GM23338 (cell line): ENCODE results near the gene TUBB.
"Not testable (repeated sequence)": the region's sequence is repeated elsewhere in the genome, so short reads cannot be mapped to it uniquely, and the experiment has no call there.

ENCODE experiments used
- EZH2 ChIP-seq: fragments of 200-600 bp; sonication (generic); IDR thresholded peaks from one replicate; pipeline ENCODE4 v1.8.0; 2017; ENCODE audit warnings: antibody characterized with exemption, mild to moderate bottlenecking, low read depth; ENCODE audit not compliant: unreplicated experiment
- EZH2phosphoT487 ChIP-seq: fragments of 200-600 bp; sonication (generic); IDR thresholded peaks from one replicate; pipeline ENCODE4 v1.8.1; 2018; ENCODE audit warnings: antibody characterized with exemption; ENCODE audit not compliant: unreplicated experiment
- NANOG ChIP-seq: IDR thresholded peaks from 2 replicates; pipeline ENCODE4 v1.6.1; 2016; ENCODE audit warnings: antibody characterized with exemption, borderline replicate concordance
- POLR2AphosphoS5 ChIP-seq: IDR thresholded peaks from 2 replicates; pipeline ENCODE4 v1.6.1; 2016; ENCODE audit warnings: antibody characterized with exemption, low read depth
- TF ChIP-seq, protein P1 (sequence below), 2 experiments: fragments of 200-600 bp in 1 of 2; sonication (generic) in 1 of 2; conservative IDR thresholded peaks; 2 replicates each; pipeline versions ENCODE4 v1.5.1 to v1.6.1; 2016 to 2017; ENCODE audit warnings: antibody characterized with exemption in 2 of 2, low read depth in 2 of 2, mild to moderate bottlenecking in 2 of 2, moderate library complexity in 1 of 2
- TF ChIP-seq, protein P2 (sequence below): fragments of 250-450 bp; sonication (Bioruptor Pico); IDR thresholded peaks from 2 replicates; pipeline ENCODE4 v1.5.0; 2020; ENCODE audit warnings: mild to moderate bottlenecking, moderate library complexity
- TF ChIP-seq, protein P3 (sequence below): IDR thresholded peaks from one replicate; pipeline ENCODE4 v1.6.1; 2018; ENCODE audit warnings: antibody characterized with exemption; ENCODE audit not compliant: unreplicated experiment

DNA sequence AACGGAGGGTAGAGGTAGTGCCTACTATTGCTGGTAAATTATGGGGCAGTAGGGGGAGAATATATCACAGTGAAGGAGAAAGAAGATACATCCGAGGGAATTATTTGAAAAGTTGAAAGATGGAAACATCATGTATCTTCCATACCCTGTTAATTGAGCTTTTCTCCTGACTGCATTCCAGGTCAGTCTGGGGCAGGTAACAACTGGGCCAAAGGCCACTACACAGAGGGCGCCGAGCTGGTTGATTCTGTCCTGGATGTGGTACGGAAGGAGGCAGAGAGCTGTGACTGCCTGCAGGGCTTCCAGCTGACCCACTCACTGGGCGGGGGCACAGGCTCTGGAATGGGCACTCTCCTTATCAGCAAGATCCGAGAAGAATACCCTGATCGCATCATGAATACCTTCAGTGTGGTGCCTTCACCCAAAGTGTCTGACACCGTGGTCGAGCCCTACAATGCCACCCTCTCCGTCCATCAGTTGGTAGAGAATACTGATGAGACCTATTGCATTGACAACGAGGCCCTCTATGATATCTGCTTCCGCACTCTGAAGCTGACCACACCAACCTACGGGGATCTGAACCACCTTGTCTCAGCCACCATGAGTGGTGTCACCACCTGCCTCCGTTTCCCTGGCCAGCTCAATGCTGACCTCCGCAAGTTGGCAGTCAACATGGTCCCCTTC is 3.1 kb downstream of the TUBB start:
- TF ChIP-seq EZH2phosphoT487, NANOG, POLR2AphosphoS5, EZH2: not testable (repeated sequence)
- TF ChIP-seq, protein P1, sequence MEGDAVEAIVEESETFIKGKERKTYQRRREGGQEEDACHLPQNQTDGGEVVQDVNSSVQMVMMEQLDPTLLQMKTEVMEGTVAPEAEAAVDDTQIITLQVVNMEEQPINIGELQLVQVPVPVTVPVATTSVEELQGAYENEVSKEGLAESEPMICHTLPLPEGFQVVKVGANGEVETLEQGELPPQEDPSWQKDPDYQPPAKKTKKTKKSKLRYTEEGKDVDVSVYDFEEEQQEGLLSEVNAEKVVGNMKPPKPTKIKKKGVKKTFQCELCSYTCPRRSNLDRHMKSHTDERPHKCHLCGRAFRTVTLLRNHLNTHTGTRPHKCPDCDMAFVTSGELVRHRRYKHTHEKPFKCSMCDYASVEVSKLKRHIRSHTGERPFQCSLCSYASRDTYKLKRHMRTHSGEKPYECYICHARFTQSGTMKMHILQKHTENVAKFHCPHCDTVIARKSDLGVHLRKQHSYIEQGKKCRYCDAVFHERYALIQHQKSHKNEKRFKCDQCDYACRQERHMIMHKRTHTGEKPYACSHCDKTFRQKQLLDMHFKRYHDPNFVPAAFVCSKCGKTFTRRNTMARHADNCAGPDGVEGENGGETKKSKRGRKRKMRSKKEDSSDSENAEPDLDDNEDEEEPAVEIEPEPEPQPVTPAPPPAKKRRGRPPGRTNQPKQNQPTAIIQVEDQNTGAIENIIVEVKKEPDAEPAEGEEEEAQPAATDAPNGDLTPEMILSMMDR (conservative IDR thresholded peaks at IDR 0.05; ENCODE audit: low read depth in 2 of 2), result not testable (repeated sequence)
- TF ChIP-seq, protein P2, sequence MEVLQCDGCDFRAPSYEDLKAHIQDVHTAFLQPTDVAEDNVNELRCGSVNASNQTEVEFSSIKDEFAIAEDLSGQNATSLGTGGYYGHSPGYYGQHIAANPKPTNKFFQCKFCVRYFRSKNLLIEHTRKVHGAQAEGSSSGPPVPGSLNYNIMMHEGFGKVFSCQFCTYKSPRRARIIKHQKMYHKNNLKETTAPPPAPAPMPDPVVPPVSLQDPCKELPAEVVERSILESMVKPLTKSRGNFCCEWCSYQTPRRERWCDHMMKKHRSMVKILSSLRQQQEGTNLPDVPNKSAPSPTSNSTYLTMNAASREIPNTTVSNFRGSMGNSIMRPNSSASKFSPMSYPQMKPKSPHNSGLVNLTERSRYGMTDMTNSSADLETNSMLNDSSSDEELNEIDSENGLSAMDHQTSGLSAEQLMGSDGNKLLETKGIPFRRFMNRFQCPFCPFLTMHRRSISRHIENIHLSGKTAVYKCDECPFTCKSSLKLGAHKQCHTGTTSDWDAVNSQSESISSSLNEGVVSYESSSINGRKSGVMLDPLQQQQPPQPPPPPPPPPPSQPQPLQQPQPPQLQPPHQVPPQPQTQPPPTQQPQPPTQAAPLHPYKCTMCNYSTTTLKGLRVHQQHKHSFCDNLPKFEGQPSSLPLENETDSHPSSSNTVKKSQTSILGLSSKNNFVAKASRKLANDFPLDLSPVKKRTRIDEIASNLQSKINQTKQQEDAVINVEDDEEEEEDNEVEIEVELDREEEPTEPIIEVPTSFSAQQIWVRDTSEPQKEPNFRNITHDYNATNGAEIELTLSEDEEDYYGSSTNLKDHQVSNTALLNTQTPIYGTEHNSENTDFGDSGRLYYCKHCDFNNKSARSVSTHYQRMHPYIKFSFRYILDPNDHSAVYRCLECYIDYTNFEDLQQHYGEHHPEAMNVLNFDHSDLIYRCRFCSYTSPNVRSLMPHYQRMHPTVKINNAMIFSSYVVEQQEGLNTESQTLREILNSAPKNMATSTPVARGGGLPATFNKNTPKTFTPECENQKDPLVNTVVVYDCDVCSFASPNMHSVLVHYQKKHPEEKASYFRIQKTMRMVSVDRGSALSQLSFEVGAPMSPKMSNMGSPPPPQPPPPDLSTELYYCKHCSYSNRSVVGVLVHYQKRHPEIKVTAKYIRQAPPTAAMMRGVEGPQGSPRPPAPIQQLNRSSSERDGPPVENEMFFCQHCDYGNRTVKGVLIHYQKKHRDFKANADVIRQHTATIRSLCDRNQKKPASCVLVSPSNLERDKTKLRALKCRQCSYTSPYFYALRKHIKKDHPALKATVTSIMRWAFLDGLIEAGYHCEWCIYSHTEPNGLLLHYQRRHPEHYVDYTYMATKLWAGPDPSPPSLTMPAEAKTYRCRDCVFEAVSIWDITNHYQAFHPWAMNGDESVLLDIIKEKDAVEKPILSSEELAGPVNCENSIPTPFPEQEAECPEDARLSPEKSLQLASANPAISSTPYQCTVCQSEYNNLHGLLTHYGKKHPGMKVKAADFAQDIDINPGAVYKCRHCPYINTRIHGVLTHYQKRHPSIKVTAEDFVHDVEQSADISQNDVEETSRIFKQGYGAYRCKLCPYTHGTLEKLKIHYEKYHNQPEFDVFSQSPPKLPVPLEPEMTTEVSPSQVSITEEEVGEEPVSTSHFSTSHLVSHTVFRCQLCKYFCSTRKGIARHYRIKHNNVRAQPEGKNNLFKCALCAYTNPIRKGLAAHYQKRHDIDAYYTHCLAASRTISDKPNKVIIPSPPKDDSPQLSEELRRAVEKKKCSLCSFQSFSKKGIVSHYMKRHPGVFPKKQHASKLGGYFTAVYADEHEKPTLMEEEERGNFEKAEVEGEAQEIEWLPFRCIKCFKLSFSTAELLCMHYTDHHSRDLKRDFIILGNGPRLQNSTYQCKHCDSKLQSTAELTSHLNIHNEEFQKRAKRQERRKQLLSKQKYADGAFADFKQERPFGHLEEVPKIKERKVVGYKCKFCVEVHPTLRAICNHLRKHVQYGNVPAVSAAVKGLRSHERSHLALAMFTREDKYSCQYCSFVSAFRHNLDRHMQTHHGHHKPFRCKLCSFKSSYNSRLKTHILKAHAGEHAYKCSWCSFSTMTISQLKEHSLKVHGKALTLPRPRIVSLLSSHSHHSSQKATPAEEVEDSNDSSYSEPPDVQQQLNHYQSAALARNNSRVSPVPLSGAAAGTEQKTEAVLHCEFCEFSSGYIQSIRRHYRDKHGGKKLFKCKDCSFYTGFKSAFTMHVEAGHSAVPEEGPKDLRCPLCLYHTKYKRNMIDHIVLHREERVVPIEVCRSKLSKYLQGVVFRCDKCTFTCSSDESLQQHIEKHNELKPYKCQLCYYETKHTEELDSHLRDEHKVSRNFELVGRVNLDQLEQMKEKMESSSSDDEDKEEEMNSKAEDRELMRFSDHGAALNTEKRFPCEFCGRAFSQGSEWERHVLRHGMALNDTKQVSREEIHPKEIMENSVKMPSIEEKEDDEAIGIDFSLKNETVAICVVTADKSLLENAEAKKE, result not testable (repeated sequence)
- TF ChIP-seq, protein P3, sequence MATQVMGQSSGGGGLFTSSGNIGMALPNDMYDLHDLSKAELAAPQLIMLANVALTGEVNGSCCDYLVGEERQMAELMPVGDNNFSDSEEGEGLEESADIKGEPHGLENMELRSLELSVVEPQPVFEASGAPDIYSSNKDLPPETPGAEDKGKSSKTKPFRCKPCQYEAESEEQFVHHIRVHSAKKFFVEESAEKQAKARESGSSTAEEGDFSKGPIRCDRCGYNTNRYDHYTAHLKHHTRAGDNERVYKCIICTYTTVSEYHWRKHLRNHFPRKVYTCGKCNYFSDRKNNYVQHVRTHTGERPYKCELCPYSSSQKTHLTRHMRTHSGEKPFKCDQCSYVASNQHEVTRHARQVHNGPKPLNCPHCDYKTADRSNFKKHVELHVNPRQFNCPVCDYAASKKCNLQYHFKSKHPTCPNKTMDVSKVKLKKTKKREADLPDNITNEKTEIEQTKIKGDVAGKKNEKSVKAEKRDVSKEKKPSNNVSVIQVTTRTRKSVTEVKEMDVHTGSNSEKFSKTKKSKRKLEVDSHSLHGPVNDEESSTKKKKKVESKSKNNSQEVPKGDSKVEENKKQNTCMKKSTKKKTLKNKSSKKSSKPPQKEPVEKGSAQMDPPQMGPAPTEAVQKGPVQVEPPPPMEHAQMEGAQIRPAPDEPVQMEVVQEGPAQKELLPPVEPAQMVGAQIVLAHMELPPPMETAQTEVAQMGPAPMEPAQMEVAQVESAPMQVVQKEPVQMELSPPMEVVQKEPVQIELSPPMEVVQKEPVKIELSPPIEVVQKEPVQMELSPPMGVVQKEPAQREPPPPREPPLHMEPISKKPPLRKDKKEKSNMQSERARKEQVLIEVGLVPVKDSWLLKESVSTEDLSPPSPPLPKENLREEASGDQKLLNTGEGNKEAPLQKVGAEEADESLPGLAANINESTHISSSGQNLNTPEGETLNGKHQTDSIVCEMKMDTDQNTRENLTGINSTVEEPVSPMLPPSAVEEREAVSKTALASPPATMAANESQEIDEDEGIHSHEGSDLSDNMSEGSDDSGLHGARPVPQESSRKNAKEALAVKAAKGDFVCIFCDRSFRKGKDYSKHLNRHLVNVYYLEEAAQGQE, result not testable (repeated sequence)
